ENCODE results near the gene NMT2.

NMT2 gene

DNA sequence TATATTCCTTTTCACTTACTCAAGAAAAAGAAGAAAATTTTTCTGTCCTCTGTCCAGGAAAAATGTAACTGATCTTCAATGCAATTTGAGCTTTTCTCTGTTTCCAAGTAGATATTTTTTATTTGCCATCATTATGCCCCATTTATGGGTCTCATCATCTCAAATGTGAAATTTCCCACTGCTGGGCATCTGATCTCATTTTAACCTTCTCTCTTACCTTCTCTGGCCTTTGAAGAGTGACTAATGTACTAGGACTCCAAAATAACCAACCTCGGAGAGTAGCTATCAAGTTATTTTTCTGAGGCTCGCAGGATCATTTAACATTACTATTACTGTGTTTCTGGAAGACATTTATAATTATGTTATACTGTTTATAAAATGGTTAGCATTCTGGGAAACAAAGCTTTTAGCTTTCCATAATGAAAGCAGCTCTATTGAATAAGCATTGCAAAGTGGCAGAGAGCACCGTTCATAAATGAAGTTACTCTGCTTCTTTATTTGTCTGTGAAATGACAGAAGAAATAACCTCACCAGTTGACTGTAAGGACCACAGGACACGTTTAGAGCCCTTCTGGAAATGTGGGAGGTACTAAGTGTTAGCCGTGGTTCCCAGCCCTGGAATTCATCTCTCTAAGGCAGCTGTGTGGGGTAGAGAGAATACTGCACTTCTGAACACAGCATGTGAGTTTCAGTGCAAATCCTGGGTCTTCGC, 33.3 kb upstream of the NMT2 start:
- Histone ChIP-seq H3K36me3 (ENCODE audit: control insufficient read depth in 2 of 2, insufficient read depth in 2 of 2, low read length in 2 of 2) (no peaks in the 10 kb centered on the region), H3K4me3 (ENCODE audit: low read length in 2 of 2) (no peak overlapping the region), H3K9me3 (ENCODE audit: control insufficient read depth in 2 of 2, low read length in 2 of 2) (no peaks in the 10 kb centered on the region), H3K9ac (ENCODE audit: low read length in 2 of 2) (no peak overlapping the region), H3K4me1 (ENCODE audit: control insufficient read depth, insufficient read depth, low read length) (no peaks in the 10 kb centered on the region), H3K27ac (ENCODE audit: low read length) (no peak overlapping the region), H3K27me3 (ENCODE audit: control insufficient read depth in 1 of 2, insufficient read depth in 2 of 2, low read length in 2 of 2) (no peaks in the 10 kb centered on the region)

GRCh38 chr10:15200626-15201025, 32.1 kb upstream of the NMT2 start:
- H3K27me3 ChIP-seq (ENCODE audit: control insufficient read depth in 1 of 2, insufficient read depth in 2 of 2, low read length in 2 of 2), result no peaks in the 10 kb centered on the region
- H3K4me1 ChIP-seq (ENCODE audit: control insufficient read depth, insufficient read depth, low read length), result no peaks in the 10 kb centered on the region
- H3K4me3 ChIP-seq (ENCODE audit: low read length in 2 of 2), result no peak overlapping the region
- H3K36me3 ChIP-seq (ENCODE audit: control insufficient read depth in 2 of 2, insufficient read depth in 2 of 2, low read length in 2 of 2), result no peaks in the 10 kb centered on the region
- H3K9ac ChIP-seq (ENCODE audit: low read length in 2 of 2), result no peak overlapping the region
- no peaks in the 10 kb centered on the region for H3K9me3 ChIP-seq (ENCODE audit: control insufficient read depth in 2 of 2, low read length in 2 of 2)
- no peak overlapping the region for H3K27ac ChIP-seq (ENCODE audit: low read length)

GRCh38 chr10:15197911-15198310, 29.4 kb upstream of the NMT2 start:
- Histone ChIP-seq H3K4me3 (ENCODE audit: low read length in 2 of 2) (no peak overlapping the region), H3K9me3 (ENCODE audit: control insufficient read depth in 2 of 2, low read length in 2 of 2) (no peaks in the 10 kb centered on the region), H3K4me1 (ENCODE audit: control insufficient read depth, insufficient read depth, low read length) (no peaks in the 10 kb centered on the region), H3K9ac (ENCODE audit: low read length in 2 of 2) (no peak overlapping the region), H3K27me3 (ENCODE audit: control insufficient read depth in 1 of 2, insufficient read depth in 2 of 2, low read length in 2 of 2) (no peaks in the 10 kb centered on the region), H3K27ac (ENCODE audit: low read length) (no peak overlapping the region), H3K36me3 (ENCODE audit: control insufficient read depth in 2 of 2, insufficient read depth in 2 of 2, low read length in 2 of 2) (no peaks in the 10 kb centered on the region)

DNA sequence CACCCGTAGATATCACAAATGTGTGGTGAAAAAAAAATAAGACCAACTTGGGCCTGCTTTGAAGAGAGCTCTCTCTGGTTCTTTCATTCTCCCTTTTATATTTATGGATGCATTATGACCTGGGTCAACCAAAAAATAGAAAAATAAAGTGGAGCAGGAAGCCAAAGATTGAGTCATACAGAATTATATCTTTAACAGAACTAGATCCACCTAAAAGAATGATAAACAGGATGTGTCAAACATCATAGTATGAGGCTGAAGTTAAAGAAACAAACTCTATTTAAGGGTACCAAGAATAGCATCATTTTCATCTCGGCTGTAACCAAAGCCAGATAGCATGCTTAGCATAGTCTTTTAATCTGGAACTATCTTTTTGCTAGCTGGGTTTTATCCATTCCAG, 28.8 kb upstream of the NMT2 start:
- H3K9ac ChIP-seq (ENCODE audit: low read length in 2 of 2), result no peak overlapping the region
- H3K27me3 ChIP-seq (ENCODE audit: control insufficient read depth in 1 of 2, insufficient read depth in 2 of 2, low read length in 2 of 2), result no peaks in the 10 kb centered on the region
- no peaks in the 10 kb centered on the region for H3K36me3 ChIP-seq (ENCODE audit: control insufficient read depth in 2 of 2, insufficient read depth in 2 of 2, low read length in 2 of 2)
- no peaks in the 10 kb centered on the region for H3K9me3 ChIP-seq (ENCODE audit: control insufficient read depth in 2 of 2, low read length in 2 of 2)
- no peak overlapping the region for H3K27ac ChIP-seq (ENCODE audit: low read length)
- no peak overlapping the region for H3K4me3 ChIP-seq (ENCODE audit: low read length in 2 of 2)
- no peaks in the 10 kb centered on the region for H3K4me1 ChIP-seq (ENCODE audit: control insufficient read depth, insufficient read depth, low read length)

- Histone ChIP-seq H3K27me3 (ENCODE audit: control insufficient read depth in 1 of 2, insufficient read depth in 2 of 2, low read length in 2 of 2) (no peaks in the 10 kb centered on the region), H3K4me1 (ENCODE audit: control insufficient read depth, insufficient read depth, low read length) (no peaks in the 10 kb centered on the region), H3K9me3 (ENCODE audit: control insufficient read depth in 2 of 2, low read length in 2 of 2) (no peaks in the 10 kb centered on the region), H3K27ac (ENCODE audit: low read length) (no peak overlapping the region), H3K36me3 (ENCODE audit: control insufficient read depth in 2 of 2, insufficient read depth in 2 of 2, low read length in 2 of 2) (no peaks in the 10 kb centered on the region), H3K4me3 (ENCODE audit: low read length in 2 of 2) (no peak overlapping the region), H3K9ac (ENCODE audit: low read length in 2 of 2) (no peak overlapping the region)
Observed at GRCh38 chr10:15196021-15196834, 27.7 kb upstream of the NMT2 start.

DNA sequence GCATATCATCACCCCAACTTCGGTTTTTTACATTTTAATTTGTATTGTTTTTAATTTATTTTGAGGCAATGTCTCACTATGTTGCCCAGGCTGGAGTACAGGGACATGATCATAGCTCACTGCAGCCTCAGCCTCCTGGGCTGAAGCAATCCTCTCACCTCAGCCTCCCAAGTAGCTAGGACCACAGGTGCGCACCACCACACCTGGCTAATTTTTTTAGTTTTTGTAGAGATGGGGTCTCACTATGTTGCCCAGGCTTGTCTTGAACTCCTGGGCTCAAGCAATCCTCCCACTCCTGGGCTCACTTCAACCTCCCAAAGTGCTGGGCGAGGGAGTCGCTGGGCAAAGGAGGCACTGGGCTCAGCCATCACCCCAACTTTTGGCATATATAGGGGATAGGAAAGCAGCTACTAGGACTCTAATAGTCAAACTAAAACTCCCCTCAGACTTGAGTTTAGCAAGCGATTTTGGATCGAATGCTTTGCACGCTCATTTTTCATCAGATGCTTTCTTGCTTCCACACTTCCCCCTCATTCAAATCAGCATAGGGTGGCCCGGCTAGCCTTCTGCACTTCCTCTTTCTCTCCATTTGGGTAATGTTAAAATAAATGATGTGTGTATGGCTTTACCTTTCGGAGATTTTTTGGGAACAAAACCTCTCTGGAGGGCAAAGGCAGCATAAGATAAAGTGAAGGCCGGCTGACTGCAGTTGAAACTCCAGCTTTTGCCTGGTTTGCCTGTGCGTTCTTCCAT, 20.8 kb upstream of the NMT2 start:
- Histone ChIP-seq H3K4me1 (ENCODE audit: control insufficient read depth, insufficient read depth, low read length) (no peaks in the 10 kb centered on the region), H3K27ac (ENCODE audit: low read length) (no peak overlapping the region), H3K9me3 (ENCODE audit: control insufficient read depth in 2 of 2, low read length in 2 of 2) (no peaks in the 10 kb centered on the region), H3K36me3 (ENCODE audit: control insufficient read depth in 2 of 2, insufficient read depth in 2 of 2, low read length in 2 of 2) (no peaks in the 10 kb centered on the region), H3K9ac (ENCODE audit: low read length in 2 of 2) (no peak overlapping the region), H3K27me3 (ENCODE audit: control insufficient read depth in 1 of 2, insufficient read depth in 2 of 2, low read length in 2 of 2) (no peaks in the 10 kb centered on the region), H3K4me3 (ENCODE audit: low read length in 2 of 2) (no peak overlapping the region)

- no peaks in the 10 kb centered on the region for H3K27me3 ChIP-seq (ENCODE audit: control insufficient read depth in 1 of 2, insufficient read depth in 2 of 2, low read length in 2 of 2)
- no peaks in the 10 kb centered on the region for H3K36me3 ChIP-seq (ENCODE audit: control insufficient read depth in 2 of 2, insufficient read depth in 2 of 2, low read length in 2 of 2)
- no peak overlapping the region for H3K4me3 ChIP-seq (ENCODE audit: low read length in 2 of 2)
- no peaks in the 10 kb centered on the region for H3K9me3 ChIP-seq (ENCODE audit: control insufficient read depth in 2 of 2, low read length in 2 of 2)
- no peaks in the 10 kb centered on the region for H3K4me1 ChIP-seq (ENCODE audit: control insufficient read depth, insufficient read depth, low read length)
- H3K27ac ChIP-seq (ENCODE audit: low read length), result no peak overlapping the region
- no peak overlapping the region for H3K9ac ChIP-seq (ENCODE audit: low read length in 2 of 2)
Observed at GRCh38 chr10:15188603-15189002, 20.1 kb upstream of the NMT2 start.

- no peak overlapping the region for H3K4me3 ChIP-seq (ENCODE audit: low read length in 2 of 2)
- H3K27ac ChIP-seq (ENCODE audit: low read length), result no peak overlapping the region
- no peaks in the 10 kb centered on the region for H3K36me3 ChIP-seq (ENCODE audit: control insufficient read depth in 2 of 2, insufficient read depth in 2 of 2, low read length in 2 of 2)
- H3K9me3 ChIP-seq (ENCODE audit: control insufficient read depth in 2 of 2, low read length in 2 of 2), result no peaks in the 10 kb centered on the region
- peaks cover 4% of the 10 kb centered on the region for H3K4me1 ChIP-seq (ENCODE audit: control insufficient read depth, insufficient read depth, low read length)
- H3K27me3 ChIP-seq (ENCODE audit: control insufficient read depth in 1 of 2, insufficient read depth in 2 of 2, low read length in 2 of 2), result no peaks in the 10 kb centered on the region
- H3K9ac ChIP-seq (ENCODE audit: low read length in 2 of 2), result no peak overlapping the region
Observed at GRCh38 chr10:15183689-15184481, 15.4 kb upstream of the NMT2 start.

- H3K27ac ChIP-seq (ENCODE audit: low read length), result no peak overlapping the region
- no peaks in the 10 kb centered on the region for H3K27me3 ChIP-seq (ENCODE audit: control insufficient read depth in 1 of 2, insufficient read depth in 2 of 2, low read length in 2 of 2)
- no peaks in the 10 kb centered on the region for H3K36me3 ChIP-seq (ENCODE audit: control insufficient read depth in 2 of 2, insufficient read depth in 2 of 2, low read length in 2 of 2)
- H3K4me1 ChIP-seq (ENCODE audit: control insufficient read depth, insufficient read depth, low read length), result peaks cover 4% of the 10 kb centered on the region
- no peak overlapping the region for H3K4me3 ChIP-seq (ENCODE audit: low read length in 2 of 2)
- H3K9me3 ChIP-seq (ENCODE audit: control insufficient read depth in 2 of 2, low read length in 2 of 2), result no peaks in the 10 kb centered on the region
- H3K9ac ChIP-seq (ENCODE audit: low read length in 2 of 2), result no peak overlapping the region
Observed at GRCh38 chr10:15182540-15183207, 14.2 kb upstream of the NMT2 start.

Data from stomach smooth muscle (tissue), 2 donors.